Ovary (tissue), 9 donors: Measurements from ENCODE around the gene PSTPIP1. TPM values are rescaled to one million over a fixed set of nuclear protein-coding genes. Genes with fewer than 3 reads are reported as not detected.

Experiments used
- DNase-seq, 5 donors: peaks; one replicate each; pipeline ENCODE4 v3.0.0-alpha.2; 2019 to 2020
- H3K27ac ChIP-seq, 2 donors: fragments of 200-600 bp; one replicate each; pipeline versions ENCODE4 v1.5.1 to v1.8.0; 2019 to 2022
- H3K27me3 ChIP-seq: fragments of 200-600 bp; one replicate; pipeline ENCODE4 v1.8.0; 2022
- H3K36me3 ChIP-seq: fragments of 200-600 bp; sonication (generic); one replicate; pipeline ENCODE4 v1.5.1; 2019
- H3K4me1 ChIP-seq: one replicate; pipeline ENCODE4 v1.8.1; 2013; ENCODE audit warnings: mild to moderate bottlenecking, moderate library complexity; ENCODE audit not compliant: insufficient read depth
- H3K4me3 ChIP-seq: fragments of 200-600 bp; sonication (generic); one replicate; pipeline ENCODE4 v1.5.1; 2017
- H3K9me3 ChIP-seq, 2 donors: fragments of 200-600 bp in 1 of 2; sonication (generic) in 1 of 2; one replicate each; pipeline versions ENCODE4 v1.5.1 to v1.8.1; 2013 to 2019; ENCODE audit warnings: mild to moderate bottlenecking in 1 of 2, moderate library complexity in 1 of 2
- EP300 ChIP-seq: sonication (generic); formaldehyde crosslinking; IDR thresholded peaks from one replicate; pipeline ENCODE4 v1.6.1; 2017; ENCODE audit warnings: antibody characterized with exemption
- POLR2A ChIP-seq: fragments of 450-650 bp; IDR thresholded peaks from one replicate; pipeline ENCODE4 v1.6.1; 2017; ENCODE audit warnings: antibody characterized with exemption, mild to moderate bottlenecking, moderate library complexity
- WGBS, 3 donors: extraction: QIAGEN DNeasy Blood & Tissue Kit in 1 of 3; methylation state at CpG; one replicate each; pipeline versions ENCODE4 v1.1.5 to v1.1.7; 2013 to 2017; 5-methylcytosine and 5-hydroxymethylcytosine counted together
- intact Hi-C, 4 donors: fragments of 100-400 bp; cut with DNase I; formaldehyde crosslinking; loops; one replicate each; pipeline versions ENCODE4 v1.11.0 to v1.15.1; 2022 to 2023
- polyA plus RNA-seq, 2 donors: library from polyadenylated mRNA; stranded (reverse); fragments of 200-250 nt in 1 of 2; fragments of 350-450 nt in 1 of 2; fragmentation: Illumina TruSeq in 1 of 2; extraction: RNeasy Lipid Tissue Mini Kit (QIAGEN cat#74804) in 1 of 2; gene quantifications; one replicate each; pipeline ENCODE4 v1.2.3, GENCODE V29; 2013 to 2014
- total RNA-seq, 7 donors: library from RNA; depleted of rRNA in 2 of 7; stranded (reverse); fragments of >200 nt in 2 of 7; fragmentation: NEBNext Ultra II Directional in 3 of 7; extraction: Animal tissue kit (Norgen Biotek cat#: 25700) in 3 of 7; gene quantifications; one replicate each; pipeline versions ENCODE4 v1.1.0 to v1.2.4, GENCODE V29; 2016 to 2023
- TF ChIP-seq, protein P1 (sequence below), 3 donors: fragments of 450-650 bp in 2 of 3; fragments of 200-600 bp in 1 of 3; IDR thresholded peaks; one replicate each; pipeline versions ENCODE4 v1.5.1 to v1.8.0; 2016 to 2022; ENCODE audit warnings: antibody characterized with exemption in 3 of 3, mild to moderate bottlenecking in 1 of 3
- donor health status: DM: no; HTN: no; CAD: no; lungs with moderate emphysema.
- donor health status: DM: no; HTN: no; CAD: no.
- donor health status: Bipolar disorder and iron deficiency.
- donor health status: DM: yes; HTN: yes; CAD: no.
- donor health status: DM: no; HTN: no; CAD: no.
- donor health status: DM: yes; HTN: yes; CAD: no.

Gene PSTPIP1
- total and polyA plus RNA-seq, 9 donors, result 1.4 to 10.9 (median 2.5) TPM

DNA sequence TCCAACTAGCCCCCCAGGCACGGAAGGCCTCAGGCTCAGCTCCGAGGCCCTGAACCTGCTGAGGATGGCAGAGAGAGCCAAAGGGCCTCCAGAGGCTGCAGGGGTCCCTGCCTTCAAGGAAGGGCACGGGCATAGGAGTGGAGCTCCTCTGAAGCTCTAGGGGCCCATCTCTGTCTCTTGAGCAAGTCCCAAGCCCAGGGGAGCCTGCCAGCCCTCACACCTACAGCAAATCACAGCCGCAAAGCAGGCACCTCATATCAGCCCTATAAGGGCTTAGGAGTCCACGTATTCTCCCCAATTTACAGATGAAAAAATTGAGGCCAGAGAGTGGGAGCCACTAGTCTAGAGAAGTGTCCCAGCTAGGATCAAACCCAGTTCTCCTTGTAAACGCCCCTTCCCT, 14.2 kb downstream of the PSTPIP1 start:
- TF ChIP-seq POLR2A (no peak), EP300 (no peak)
- TF ChIP-seq, protein P1, sequence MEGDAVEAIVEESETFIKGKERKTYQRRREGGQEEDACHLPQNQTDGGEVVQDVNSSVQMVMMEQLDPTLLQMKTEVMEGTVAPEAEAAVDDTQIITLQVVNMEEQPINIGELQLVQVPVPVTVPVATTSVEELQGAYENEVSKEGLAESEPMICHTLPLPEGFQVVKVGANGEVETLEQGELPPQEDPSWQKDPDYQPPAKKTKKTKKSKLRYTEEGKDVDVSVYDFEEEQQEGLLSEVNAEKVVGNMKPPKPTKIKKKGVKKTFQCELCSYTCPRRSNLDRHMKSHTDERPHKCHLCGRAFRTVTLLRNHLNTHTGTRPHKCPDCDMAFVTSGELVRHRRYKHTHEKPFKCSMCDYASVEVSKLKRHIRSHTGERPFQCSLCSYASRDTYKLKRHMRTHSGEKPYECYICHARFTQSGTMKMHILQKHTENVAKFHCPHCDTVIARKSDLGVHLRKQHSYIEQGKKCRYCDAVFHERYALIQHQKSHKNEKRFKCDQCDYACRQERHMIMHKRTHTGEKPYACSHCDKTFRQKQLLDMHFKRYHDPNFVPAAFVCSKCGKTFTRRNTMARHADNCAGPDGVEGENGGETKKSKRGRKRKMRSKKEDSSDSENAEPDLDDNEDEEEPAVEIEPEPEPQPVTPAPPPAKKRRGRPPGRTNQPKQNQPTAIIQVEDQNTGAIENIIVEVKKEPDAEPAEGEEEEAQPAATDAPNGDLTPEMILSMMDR (IDR thresholded peaks at IDR 0.05), result no peak
- Histone ChIP-seq H3K27me3 (no peaks in the 10 kb centered on the region), H3K4me3 (no peak overlapping the region), H3K9me3 (no peaks in the 10 kb centered on the region), H3K36me3 (no peaks in the 10 kb centered on the region), H3K4me1 (no peaks in the 10 kb centered on the region), H3K27ac (no peak overlapping the region)
- no peak for DNase-seq
- 85 to 90% (median 87%) methylated on average over 6 of the region's 6 CpGs for WGBS, 3 donors
- intact Hi-C loops, result no loop called here

DNA sequence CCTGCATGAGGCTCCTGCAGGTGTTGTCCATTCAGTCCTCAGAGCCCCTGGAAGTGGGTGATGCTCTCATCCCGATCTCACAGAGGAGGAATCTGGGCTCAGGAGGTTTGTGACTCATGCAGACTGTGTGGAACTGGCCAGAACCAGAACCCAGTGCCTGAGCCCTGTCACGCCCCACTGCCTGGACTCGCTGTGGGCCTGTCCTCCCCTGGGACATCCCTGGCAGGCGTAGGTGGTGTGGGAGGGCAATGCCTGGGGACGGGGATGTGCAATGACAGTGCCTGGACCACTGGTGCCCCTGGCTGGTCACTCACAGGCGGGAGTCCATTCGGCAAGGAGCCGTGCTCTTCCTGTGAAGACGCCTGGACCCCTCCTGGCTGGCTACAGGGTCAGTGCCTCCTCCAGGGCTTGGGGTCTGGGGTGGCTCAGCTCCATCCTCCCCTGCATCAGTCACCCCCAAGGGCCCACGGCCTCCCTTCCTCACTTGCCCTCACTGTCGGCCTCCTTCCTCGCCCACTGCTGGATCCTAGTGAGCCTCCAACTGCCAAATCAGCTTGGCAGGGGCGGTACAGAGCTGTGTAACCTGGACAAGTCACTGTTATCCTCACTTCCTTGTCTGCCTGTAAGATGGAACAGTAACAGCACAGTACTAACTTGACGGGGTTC, 14.9 kb downstream of the PSTPIP1 start:
- H3K4me3 ChIP-seq, result no peak overlapping the region
- H3K27me3 ChIP-seq, result no peaks in the 10 kb centered on the region
- no peaks in the 10 kb centered on the region for H3K36me3 ChIP-seq
- no peak for DNase-seq
- H3K9me3 ChIP-seq, result no peaks in the 10 kb centered on the region
- H3K27ac ChIP-seq, result no peak overlapping the region
- intact Hi-C loops, result no loop called here
- TF ChIP-seq POLR2A (no peak), EP300 (no peak)
- TF ChIP-seq, protein P1 (IDR thresholded peaks at IDR 0.05), result no peak
- 83 to 86% (median 84%) methylated on average over 14 of the region's 14 CpGs for WGBS, 3 donors
- no peaks in the 10 kb centered on the region for H3K4me1 ChIP-seq

DNA sequence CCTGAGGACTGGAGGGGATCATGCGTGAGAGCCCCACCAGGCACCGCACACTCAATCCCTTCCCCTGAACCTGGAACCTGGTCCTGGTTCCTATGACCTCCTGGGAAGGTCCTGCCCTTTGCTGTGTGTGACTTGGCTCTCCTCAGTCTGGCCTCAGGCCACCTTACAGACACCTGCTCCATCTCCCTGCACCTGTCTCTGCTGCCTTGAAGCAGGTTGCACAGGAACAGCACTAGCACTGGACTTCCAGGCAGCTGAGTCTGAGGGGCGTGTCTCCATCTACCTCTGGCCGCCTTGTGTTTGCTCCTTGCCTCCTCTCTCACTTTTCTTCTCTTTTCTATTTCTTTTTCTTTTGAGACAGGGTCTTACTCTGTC, 15.4 kb downstream of the PSTPIP1 start:
- H3K27ac ChIP-seq, result no peak overlapping the region
- WGBS, 3 donors, result 88 to 91% (median 90%) methylated on average over 4 of the region's 4 CpGs
- H3K4me1 ChIP-seq, result no peaks in the 10 kb centered on the region
- intact Hi-C loops, result no loop called here
- H3K27me3 ChIP-seq, result no peaks in the 10 kb centered on the region
- DNase-seq, result no peak
- no peak overlapping the region for H3K4me3 ChIP-seq
- no peaks in the 10 kb centered on the region for H3K9me3 ChIP-seq
- no peaks in the 10 kb centered on the region for H3K36me3 ChIP-seq
- no peak for TF ChIP-seq EP300
- TF ChIP-seq, protein P1 (IDR thresholded peaks at IDR 0.05), result no peak
- TF ChIP-seq POLR2A, result no peak

DNA sequence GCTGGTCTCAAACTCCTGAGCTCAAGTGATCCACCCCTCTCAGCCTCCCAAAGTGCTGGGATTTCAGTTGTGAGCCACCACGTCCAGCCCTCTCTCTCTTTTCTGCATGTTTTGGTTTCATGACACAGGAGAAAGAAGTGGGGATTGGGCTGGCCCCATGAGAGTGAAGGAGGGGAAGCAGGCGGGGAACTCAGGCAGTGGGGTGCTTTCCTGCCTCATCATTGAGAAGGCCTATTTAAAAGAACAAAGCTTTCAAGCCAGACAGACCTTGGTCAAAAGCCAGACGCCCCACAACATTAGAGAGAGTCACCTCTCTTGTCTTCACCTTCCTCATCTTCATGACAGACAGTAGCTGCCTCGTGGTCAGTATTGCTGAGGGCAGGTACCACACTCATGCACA, 15.9 kb downstream of the PSTPIP1 start:
- no peaks in the 10 kb centered on the region for H3K4me1 ChIP-seq
- H3K9me3 ChIP-seq, result no peaks in the 10 kb centered on the region
- no peak for DNase-seq
- TF ChIP-seq, protein P1 (IDR thresholded peaks at IDR 0.05), result no peak
- WGBS, 3 donors, result 79 to 85% (median 83%) methylated on average over 4 of the region's 4 CpGs
- intact Hi-C loops, result no loop called here
- no peak overlapping the region for H3K4me3 ChIP-seq
- H3K27me3 ChIP-seq, result no peaks in the 10 kb centered on the region
- no peaks in the 10 kb centered on the region for H3K36me3 ChIP-seq
- no peak overlapping the region for H3K27ac ChIP-seq
